ENCODE results near the gene DGKZ.

GRCh38 chr11:46342239-46342638 lies 5.0 kb upstream of the DGKZ start:
- TF ChIP-seq FOXA1 (IDR thresholded peaks at IDR 0.05) (no peak), L3MBTL2 (conservative IDR thresholded peaks at IDR 0.05) (no peak), SUZ12 (IDR thresholded peaks at IDR 0.05) (no peak)

Data from HEK293T (cell line).